Thymus (tissue), 11 donors: ENCODE measurements around the gene ADA. TPM values are rescaled to one million over a fixed set of nuclear protein-coding genes. Genes with fewer than 3 reads are reported as not detected.

ENCODE experiments used
- DNase-seq, 9 donors: peaks; one replicate each; pipeline ENCODE4 v3.0.0-alpha.2; 2013; ENCODE audit warnings: low spot score in 9 of 9, low read depth in 6 of 9, missing footprints in 1 of 9
- H3K27ac ChIP-seq, 2 donors: one replicate each; pipeline ENCODE4 v1.5.1; 2013; ENCODE audit warnings: control low read depth in 1 of 2, low read depth in 1 of 2, low read length in 1 of 2, mild to moderate bottlenecking in 1 of 2, moderate library complexity in 1 of 2
- H3K27me3 ChIP-seq, 2 donors: one replicate each; pipeline ENCODE4 v1.5.1; 2013; ENCODE audit warnings: low read length in 1 of 2; ENCODE audit not compliant: control insufficient read depth in 2 of 2, insufficient read depth in 1 of 2
- H3K36me3 ChIP-seq, 2 donors: one replicate each; pipeline ENCODE4 v1.5.1; 2013; ENCODE audit warnings: low read length in 1 of 2, mild to moderate bottlenecking in 1 of 2, moderate library complexity in 1 of 2; ENCODE audit not compliant: control insufficient read depth in 2 of 2, insufficient read depth in 2 of 2
- H3K4me1 ChIP-seq, 2 donors: one replicate each; pipeline ENCODE4 v1.5.1; 2013; ENCODE audit warnings: low read length in 2 of 2; ENCODE audit not compliant: control insufficient read depth in 2 of 2, insufficient read depth in 2 of 2
- H3K4me3 ChIP-seq, 2 donors: one replicate each; pipeline ENCODE4 v1.5.1; 2013; ENCODE audit warnings: low read length in 2 of 2, control low read depth in 1 of 2, mild to moderate bottlenecking in 1 of 2
- H3K9me3 ChIP-seq, 2 donors: one replicate each; pipeline ENCODE4 v1.5.1; 2013; ENCODE audit warnings: low read length in 1 of 2, mild to moderate bottlenecking in 1 of 2; ENCODE audit not compliant: control insufficient read depth in 2 of 2, insufficient read depth in 1 of 2
- WGBS: extraction: QIAGEN DNeasy Blood & Tissue Kit; methylation state at CpG from one replicate; pipeline ENCODE4 v1.1.7; 2013; 5-methylcytosine and 5-hydroxymethylcytosine counted together
- polyA plus RNA-seq: library from polyadenylated mRNA; stranded (reverse); fragments of 200-250 nt; gene quantifications from one replicate; pipeline ENCODE4 v1.2.3, GENCODE V29; 2013
- total RNA-seq: library from RNA; stranded (reverse); fragments of 120-200 nt; gene quantifications from one replicate; pipeline ENCODE4 v1.2.4, GENCODE V29; 2013
- donor health status: healthy.

ADA gene
- total and polyA plus RNA-seq, 2 donors: 61.1 to 296 TPM

- Histone ChIP-seq H3K9me3 (no peaks in the 10 kb centered on the region), H3K4me3 (no peak overlapping the region), H3K27me3 (no peaks in the 10 kb centered on the region), H3K36me3 (no peaks in the 10 kb centered on the region), H3K27ac (peak overlapping the region; percentile 5 to 8), H3K4me1 (peaks cover 8 to 41% of the 10 kb centered on the region in 2 donors)
- DNase-seq: no peak
- 89% methylated on average over 4 of the region's 4 CpGs for WGBS
These were observed 53.6 kb downstream of the ADA start for GRCh38 chr20:44597930-44598329.

- no peaks in the 10 kb centered on the region for H3K27me3 ChIP-seq
- WGBS: 94% methylated on average over 4 of the region's 4 CpGs
- no peak overlapping the region for H3K27ac ChIP-seq
- H3K4me3 ChIP-seq: no peak overlapping the region
- H3K36me3 ChIP-seq: no peaks in the 10 kb centered on the region
- DNase-seq: no peak
- H3K4me1 ChIP-seq: peaks cover 8 to 41% of the 10 kb centered on the region in 2 donors
- H3K9me3 ChIP-seq: no peaks in the 10 kb centered on the region
These were observed 54.0 kb downstream of the ADA start for GRCh38 chr20:44597516-44597915.

DNA sequence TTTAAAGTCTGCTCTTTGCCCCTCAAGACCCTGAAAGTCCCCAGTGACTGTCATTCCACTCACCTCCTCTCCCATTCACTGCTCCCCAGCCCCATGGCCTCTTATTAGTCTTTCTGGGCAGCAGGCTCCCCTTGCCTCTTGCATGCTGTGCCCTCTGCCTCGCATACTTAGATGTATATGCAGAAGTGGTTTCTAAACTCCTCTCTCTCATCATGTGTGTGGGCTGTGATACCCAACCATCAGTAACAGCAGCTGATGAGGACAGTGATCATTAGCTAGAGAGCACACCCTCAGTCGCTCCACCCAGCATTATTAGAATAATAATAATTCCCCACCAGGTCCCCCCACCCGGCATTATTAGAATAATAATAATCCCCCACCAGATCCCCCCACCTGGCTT, 54.6 kb downstream of the ADA start:
- Histone ChIP-seq H3K27ac (no peak overlapping the region), H3K27me3 (no peaks in the 10 kb centered on the region), H3K4me3 (no peak overlapping the region), H3K4me1 (peaks cover 8 to 39% of the 10 kb centered on the region in 2 donors), H3K9me3 (no peaks in the 10 kb centered on the region), H3K36me3 (no peaks in the 10 kb centered on the region)
- WGBS: 96% methylated on average over 3 of the region's 3 CpGs
- no peak for DNase-seq

DNA sequence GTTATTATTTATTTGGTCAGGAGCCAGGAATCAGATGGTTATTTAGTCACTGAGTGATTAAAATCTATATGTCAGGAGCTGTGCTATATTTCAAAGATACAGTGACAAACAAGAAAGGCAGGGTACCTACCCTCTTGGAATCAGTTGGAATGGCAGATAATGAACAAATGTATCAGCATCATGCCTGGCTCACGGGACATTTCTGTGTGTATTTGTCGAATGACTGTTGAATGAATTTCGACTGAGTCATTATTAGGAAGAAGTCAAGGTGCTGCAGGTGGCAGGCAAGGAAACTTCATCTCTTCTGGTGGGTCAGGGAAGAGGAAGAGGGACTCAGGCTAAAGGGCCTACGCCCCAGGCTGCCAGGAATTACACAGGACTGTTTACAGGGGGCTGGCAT, 55.5 kb downstream of the ADA start:
- H3K27ac ChIP-seq: no peak overlapping the region
- peaks cover 5 to 32% of the 10 kb centered on the region in 2 donors for H3K4me1 ChIP-seq
- no peaks in the 10 kb centered on the region for H3K36me3 ChIP-seq
- H3K9me3 ChIP-seq: no peaks in the 10 kb centered on the region
- H3K4me3 ChIP-seq: no peak overlapping the region
- H3K27me3 ChIP-seq: no peaks in the 10 kb centered on the region
- DNase-seq: no peak
- 94% methylated on average over 4 of the region's 4 CpGs for WGBS

DNA sequence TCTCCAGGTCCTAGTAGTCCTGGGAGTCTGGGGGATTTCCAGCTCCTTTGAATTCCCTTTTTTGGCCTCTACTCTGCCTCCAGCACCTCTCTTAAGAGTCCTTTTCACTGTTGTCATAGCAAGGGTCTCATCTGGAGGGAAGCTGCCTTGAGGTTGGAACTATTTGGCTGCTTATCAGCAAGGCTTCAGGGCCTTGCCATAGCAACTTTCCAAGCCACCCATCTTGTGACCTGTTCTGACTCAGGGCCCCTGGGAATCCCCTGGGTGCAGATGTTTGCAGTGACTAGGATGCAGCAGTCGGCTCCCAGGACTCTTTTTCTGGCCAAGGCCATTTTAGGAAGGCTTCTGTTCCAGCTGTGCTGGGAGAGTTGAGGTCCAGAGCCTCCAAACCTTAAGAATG, 56.8 kb downstream of the ADA start:
- DNase-seq: no peak
- no peaks in the 10 kb centered on the region for H3K9me3 ChIP-seq
- H3K4me1 ChIP-seq: peaks cover 5 to 19% of the 10 kb centered on the region in 2 donors
- no peaks in the 10 kb centered on the region for H3K27me3 ChIP-seq
- H3K27ac ChIP-seq: peak overlapping the region in 1 of 2 donors; percentile 55
- peaks cover 0 to 5% of the 10 kb centered on the region in 2 donors for H3K36me3 ChIP-seq
- H3K4me3 ChIP-seq: no peak overlapping the region
- 91% methylated on average over 1 of the region's 1 CpG for WGBS

DNA sequence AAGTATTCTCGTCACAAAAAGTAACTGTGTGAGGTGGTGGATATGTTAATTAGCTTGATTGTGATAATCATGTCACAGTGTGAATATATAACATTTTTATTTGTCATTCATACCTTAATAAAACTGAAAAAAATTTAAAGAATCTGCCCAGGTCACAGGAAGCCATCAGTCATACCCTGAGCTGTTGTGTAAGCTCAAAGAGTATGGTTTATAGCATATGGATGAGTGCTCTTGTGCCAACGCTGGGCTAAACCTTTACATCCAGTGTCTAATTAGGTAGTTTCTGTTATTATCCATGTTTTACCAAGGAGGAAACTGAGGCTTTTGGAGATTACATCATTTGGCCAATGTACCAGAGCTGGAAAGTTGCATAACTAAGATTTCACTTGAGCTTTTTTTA, 57.7 kb downstream of the ADA start:
- no peak overlapping the region for H3K4me3 ChIP-seq
- no peak overlapping the region for H3K27ac ChIP-seq
- H3K4me1 ChIP-seq: peaks cover 5 to 14% of the 10 kb centered on the region in 2 donors
- H3K27me3 ChIP-seq: no peaks in the 10 kb centered on the region
- 94% methylated on average over 2 of the region's 2 CpGs for WGBS
- H3K9me3 ChIP-seq: no peaks in the 10 kb centered on the region
- no peak for DNase-seq
- H3K36me3 ChIP-seq: peaks cover 0 to 5% of the 10 kb centered on the region in 2 donors

GRCh38 chr20:44592366-44592765, 59.1 kb downstream of the ADA start:
- Histone ChIP-seq H3K36me3 (peaks cover 0 to 5% of the 10 kb centered on the region in 2 donors), H3K9me3 (no peaks in the 10 kb centered on the region), H3K27me3 (no peaks in the 10 kb centered on the region), H3K4me1 (peaks cover 0 to 5% of the 10 kb centered on the region in 2 donors), H3K27ac (no peak overlapping the region), H3K4me3 (no peak overlapping the region)
- WGBS: 93% methylated on average over 3 of the region's 3 CpGs
- no peak for DNase-seq

GRCh38 chr20:44590980-44591778, 60.3 kb downstream of the ADA start:
- 95% methylated on average over 9 of the region's 9 CpGs for WGBS
- no peak overlapping the region for H3K27ac ChIP-seq
- no peak for DNase-seq

DNA sequence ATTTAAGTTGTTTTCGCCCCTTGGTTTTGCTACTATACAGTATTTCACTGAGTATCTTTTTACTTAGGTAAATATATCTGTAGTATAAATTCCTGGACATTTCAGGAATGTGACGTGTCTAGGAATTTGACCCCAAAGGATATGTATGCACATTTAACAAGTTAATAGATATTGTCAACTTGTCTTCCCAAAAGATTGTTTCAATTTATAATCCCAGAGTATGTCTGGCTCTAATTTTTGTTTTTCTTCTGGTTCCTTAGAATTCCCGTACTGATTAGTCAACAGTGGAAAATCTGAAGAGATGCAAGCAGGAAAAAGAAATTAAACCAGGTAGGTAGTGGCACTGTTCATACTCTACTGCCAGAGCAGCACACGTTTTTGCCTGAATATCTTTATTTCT, 62.0 kb downstream of the ADA start:
- H3K9me3 ChIP-seq: no peaks in the 10 kb centered on the region
- peaks cover 0 to 18% of the 10 kb centered on the region in 2 donors for H3K4me1 ChIP-seq
- DNase-seq: no peak
- H3K27me3 ChIP-seq: no peaks in the 10 kb centered on the region
- H3K4me3 ChIP-seq: no peak overlapping the region
- 97% methylated on average over 4 of the region's 4 CpGs for WGBS
- no peak overlapping the region for H3K27ac ChIP-seq
- H3K36me3 ChIP-seq: peaks cover 0 to 5% of the 10 kb centered on the region in 2 donors

More at GRCh38 chr20:44590980-44591778, 60.3 kb downstream of the ADA start:
- H3K9me3 ChIP-seq: no peaks in the 10 kb centered on the region
- no peaks in the 10 kb centered on the region for H3K27me3 ChIP-seq
- peaks cover 0 to 5% of the 10 kb centered on the region in 2 donors for H3K36me3 ChIP-seq
- H3K4me3 ChIP-seq: no peak overlapping the region
- H3K4me1 ChIP-seq: peaks cover 0 to 9% of the 10 kb centered on the region in 2 donors
